Lower leg skin (tissue), 4 donors: ENCODE measurements around the gene CFAP299. TPM values are rescaled to one million over a fixed set of nuclear protein-coding genes. Genes with fewer than 3 reads are reported as not detected.

Experiments
- DNase-seq, 2 donors: peaks; one replicate each; pipeline ENCODE4 v3.0.0-alpha.2; 2019; ENCODE audit warnings: low spot score in 2 of 2
- H3K4me3 ChIP-seq: fragments of 200-600 bp; sonication (generic); 2 replicates; pipeline ENCODE4 v1.5.1; 2017; ENCODE audit warnings: mild to moderate bottlenecking, low read depth; ENCODE audit not compliant: poor library complexity, severe bottlenecking
- POLR2A ChIP-seq, 2 donors: fragments of 450-650 bp; IDR thresholded peaks; one replicate each; pipeline ENCODE4 v1.6.1; 2016 to 2017; ENCODE audit warnings: antibody characterized with exemption in 2 of 2, mild to moderate bottlenecking in 1 of 2, moderate library complexity in 1 of 2
- WGBS, 2 donors: methylation state at CpG; one replicate each; pipeline ENCODE4 v1.1.5; 2018; 5-methylcytosine and 5-hydroxymethylcytosine counted together
- intact Hi-C: fragments of 100-400 bp; cut with DNase I; formaldehyde crosslinking; loops from one replicate; pipeline ENCODE4 v1.15.0; 2023; ENCODE audit warnings: low total_unique reads
- total RNA-seq, 4 donors: library from RNA; depleted of rRNA; stranded (reverse); fragments of >200 nt; gene quantifications; one replicate each; pipeline ENCODE4 v1.1.0, GENCODE V29; 2016
- TF ChIP-seq, protein P1 (sequence below), 3 donors: fragments of 450-650 bp; IDR thresholded peaks; one replicate each; pipeline ENCODE4 v1.5.1; 2016; ENCODE audit warnings: antibody characterized with exemption in 3 of 3, mild to moderate bottlenecking in 3 of 3, moderate library complexity in 2 of 3

CFAP299 gene
- total RNA-seq, 4 donors from 2014 or later, result not detected

DNA sequence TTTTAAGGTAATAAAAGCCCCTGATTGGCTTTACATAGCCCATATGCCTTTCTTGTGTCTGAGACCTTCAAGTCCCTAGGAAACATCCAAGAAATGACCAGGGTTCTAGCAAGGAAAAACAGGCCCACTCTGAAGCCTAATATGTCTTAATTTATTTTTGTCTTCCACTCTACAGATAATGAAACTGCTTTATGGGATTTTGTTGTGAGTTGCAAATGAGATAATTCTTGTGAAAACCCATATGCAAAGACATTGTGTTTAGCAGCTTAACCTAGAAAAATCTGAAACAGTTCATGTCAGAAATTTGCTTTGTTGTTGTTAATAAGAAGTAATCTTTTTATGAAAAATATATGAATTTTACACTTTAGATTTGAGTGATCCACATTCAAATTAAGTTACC is 504.3 kb downstream of the CFAP299 start:
- DNase-seq, result no peak
- TF ChIP-seq, protein P1, sequence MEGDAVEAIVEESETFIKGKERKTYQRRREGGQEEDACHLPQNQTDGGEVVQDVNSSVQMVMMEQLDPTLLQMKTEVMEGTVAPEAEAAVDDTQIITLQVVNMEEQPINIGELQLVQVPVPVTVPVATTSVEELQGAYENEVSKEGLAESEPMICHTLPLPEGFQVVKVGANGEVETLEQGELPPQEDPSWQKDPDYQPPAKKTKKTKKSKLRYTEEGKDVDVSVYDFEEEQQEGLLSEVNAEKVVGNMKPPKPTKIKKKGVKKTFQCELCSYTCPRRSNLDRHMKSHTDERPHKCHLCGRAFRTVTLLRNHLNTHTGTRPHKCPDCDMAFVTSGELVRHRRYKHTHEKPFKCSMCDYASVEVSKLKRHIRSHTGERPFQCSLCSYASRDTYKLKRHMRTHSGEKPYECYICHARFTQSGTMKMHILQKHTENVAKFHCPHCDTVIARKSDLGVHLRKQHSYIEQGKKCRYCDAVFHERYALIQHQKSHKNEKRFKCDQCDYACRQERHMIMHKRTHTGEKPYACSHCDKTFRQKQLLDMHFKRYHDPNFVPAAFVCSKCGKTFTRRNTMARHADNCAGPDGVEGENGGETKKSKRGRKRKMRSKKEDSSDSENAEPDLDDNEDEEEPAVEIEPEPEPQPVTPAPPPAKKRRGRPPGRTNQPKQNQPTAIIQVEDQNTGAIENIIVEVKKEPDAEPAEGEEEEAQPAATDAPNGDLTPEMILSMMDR (IDR thresholded peaks at IDR 0.05), result no peak
- no peak for TF ChIP-seq POLR2A (IDR thresholded peaks at IDR 0.05)
- no peak overlapping the region for H3K4me3 ChIP-seq
- intact Hi-C loops, result no loop called here

DNA sequence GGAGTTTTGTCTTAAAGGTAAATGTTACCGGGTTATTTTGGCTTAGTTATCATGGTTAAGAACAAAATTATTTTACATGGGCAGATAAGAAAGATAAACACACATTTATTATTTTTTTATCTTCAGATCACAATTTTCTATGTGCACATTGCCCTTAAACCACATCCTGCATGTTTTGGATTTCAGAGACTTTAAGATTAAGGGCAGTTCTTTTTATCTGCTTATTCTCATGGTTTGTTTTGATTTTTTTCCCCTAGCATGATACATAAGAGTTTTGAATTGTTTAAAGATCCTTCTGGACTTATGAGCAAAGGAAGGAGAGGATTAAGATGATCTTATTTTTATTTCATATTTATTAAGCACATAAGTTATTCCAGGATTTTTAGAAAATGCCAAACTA is 504.9 kb downstream of the CFAP299 start:
- intact Hi-C loops, result no loop called here
- no peak overlapping the region for H3K4me3 ChIP-seq
- TF ChIP-seq, protein P1 (IDR thresholded peaks at IDR 0.05), result no peak
- TF ChIP-seq POLR2A (IDR thresholded peaks at IDR 0.05), result no peak
- 69 to 70% methylated on average over 1 of the region's 1 CpG for WGBS, 2 donors
- no peak for DNase-seq

- TF ChIP-seq, protein P1 (IDR thresholded peaks at IDR 0.05), result no peak
- TF ChIP-seq POLR2A (IDR thresholded peaks at IDR 0.05), result no peak
- intact Hi-C loops, result no loop called here
- WGBS, 2 donors, result 83 to 92% methylated on average over 2 of the region's 2 CpGs
- no peak overlapping the region for H3K4me3 ChIP-seq
- no peak for DNase-seq
These were observed 506.2 kb downstream of the CFAP299 start for GRCh38 chr4:80841587-80842281.

- intact Hi-C loops, result no loop called here
- TF ChIP-seq, protein P1 (IDR thresholded peaks at IDR 0.05), result no peak
- TF ChIP-seq POLR2A (IDR thresholded peaks at IDR 0.05), result no peak
- DNase-seq, result no peak
- no peak overlapping the region for H3K4me3 ChIP-seq
These were observed 510.7 kb downstream of the CFAP299 start for GRCh38 chr4:80846210-80846609.

GRCh38 chr4:80852061-80852460 is 516.5 kb downstream of the CFAP299 start:
- no peak for DNase-seq
- no peak overlapping the region for H3K4me3 ChIP-seq
- TF ChIP-seq, protein P1 (IDR thresholded peaks at IDR 0.05), result no peak
- TF ChIP-seq POLR2A (IDR thresholded peaks at IDR 0.05), result no peak
- intact Hi-C loops, result no loop called here
- 45 to 57% methylated on average over 2 of the region's 2 CpGs for WGBS, 2 donors

DNA sequence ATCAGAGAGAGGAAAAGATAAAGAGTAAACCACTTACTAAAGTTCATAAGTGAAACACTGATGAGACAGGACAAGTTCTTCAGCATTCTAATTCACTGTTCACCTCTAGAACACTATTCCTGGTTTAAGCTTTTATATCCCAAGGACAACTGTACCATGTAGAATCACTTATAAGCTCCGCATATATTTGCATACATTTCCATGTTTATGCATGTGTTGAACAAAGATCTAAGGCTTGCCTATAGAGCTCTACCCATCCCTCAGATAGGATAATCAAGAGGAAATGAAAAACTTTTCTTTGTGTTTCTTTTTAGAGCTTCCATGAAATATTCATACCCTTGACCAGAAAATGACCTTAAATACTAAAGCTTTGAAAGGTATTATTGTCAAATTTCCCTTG is 538.0 kb downstream of the CFAP299 start:
- intact Hi-C loops, result no loop called here
- TF ChIP-seq, protein P1 (IDR thresholded peaks at IDR 0.05), result no peak
- no peak for TF ChIP-seq POLR2A (IDR thresholded peaks at IDR 0.05)
- DNase-seq, result no peak
- WGBS, 2 donors, result 86 to 89% methylated on average over 1 of the region's 1 CpG
- no peak overlapping the region for H3K4me3 ChIP-seq
